GM21619 (cell line): ENCODE data around the gene RCAN1.

Source experiments
- ATAC-seq: cut with Tn5 transposase; IDR thresholded peaks from one replicate; pipeline ENCODE4 v1.9.1; 2021; ENCODE audit not compliant: unreplicated experiment

Gene RCAN1

GRCh38 chr21:34599534-34600101, 15.3 kb downstream of the RCAN1 start:
- no peak for ATAC-seq

- no peak for ATAC-seq
These were observed 15.9 kb downstream of the RCAN1 start for GRCh38 chr21:34598931-34599400.

- no peak for ATAC-seq
These were observed 17.5 kb downstream of the RCAN1 start for GRCh38 chr21:34597406-34597805.

- no peak for ATAC-seq
These were observed 18.2 kb downstream of the RCAN1 start for GRCh38 chr21:34596561-34597271.

- ATAC-seq: no peak
These were observed 19.5 kb downstream of the RCAN1 start for GRCh38 chr21:34595457-34595856.

- no peak for ATAC-seq
These were observed 20.2 kb downstream of the RCAN1 start for GRCh38 chr21:34594566-34595234.

- no peak for ATAC-seq
These were observed 20.9 kb downstream of the RCAN1 start for GRCh38 chr21:34593954-34594531.

GRCh38 chr21:34593423-34593822, 21.5 kb downstream of the RCAN1 start:
- no peak for ATAC-seq

GRCh38 chr21:34592120-34592955, 22.6 kb downstream of the RCAN1 start:
- no peak for ATAC-seq

- ATAC-seq: no peak
These were observed 24.4 kb downstream of the RCAN1 start for GRCh38 chr21:34590520-34590919.

GRCh38 chr21:34589511-34590282, 25.2 kb downstream of the RCAN1 start:
- no peak for ATAC-seq

GRCh38 chr21:34583926-34584563, 30.9 kb downstream of the RCAN1 start:
- no peak for ATAC-seq

- ATAC-seq: no peak
These were observed 32.3 kb downstream of the RCAN1 start for GRCh38 chr21:34582506-34583150.

GRCh38 chr21:34580181-34580700, 34.7 kb downstream of the RCAN1 start:
- ATAC-seq: no peak

- ATAC-seq: no peak
These were observed 35.5 kb downstream of the RCAN1 start for GRCh38 chr21:34579411-34579810.

GRCh38 chr21:34576041-34576511, 38.8 kb downstream of the RCAN1 start:
- no peak for ATAC-seq

GRCh38 chr21:34574601-34575529, 40.0 kb downstream of the RCAN1 start:
- no peak for ATAC-seq

- ATAC-seq: no peak
These were observed 42.9 kb downstream of the RCAN1 start for GRCh38 chr21:34571994-34572393.
